Skeletal muscle tissue (tissue), 4 donors: ENCODE data around the gene CBLN1. TPM values are rescaled to one million over a fixed set of nuclear protein-coding genes. Genes with fewer than 3 reads are reported as not detected.
"Not testable (repeated sequence)": the region's sequence is repeated elsewhere in the genome, so short reads cannot be mapped to it uniquely, and the experiment has no call there.

Source experiments
- H3K27ac ChIP-seq: one replicate; pipeline ENCODE4 v1.7.0; 2013; ENCODE audit warnings: mild to moderate bottlenecking, low read depth, low read length, inconsistent platforms
- H3K27me3 ChIP-seq, 3 donors: one replicate each; pipeline ENCODE4 v1.7.0; 2013; ENCODE audit warnings: low read length in 3 of 3; ENCODE audit not compliant: control insufficient read depth in 3 of 3, insufficient read depth in 3 of 3
- H3K36me3 ChIP-seq, 3 donors: one replicate each; pipeline ENCODE4 v1.7.0; 2013; ENCODE audit warnings: low read length in 3 of 3; ENCODE audit not compliant: control insufficient read depth in 3 of 3, insufficient read depth in 3 of 3
- H3K4me1 ChIP-seq, 3 donors: one replicate each; pipeline ENCODE4 v1.7.0; 2013; ENCODE audit warnings: low read length in 3 of 3, mild to moderate bottlenecking in 3 of 3; ENCODE audit not compliant: control insufficient read depth in 3 of 3, insufficient read depth in 3 of 3
- H3K4me3 ChIP-seq, 3 donors: one replicate each; pipeline ENCODE4 v1.7.0; 2013; ENCODE audit warnings: low read length in 3 of 3
- H3K9ac ChIP-seq, 3 donors: one replicate each; pipeline ENCODE4 v1.7.0; 2013; ENCODE audit warnings: low read length in 3 of 3, mild to moderate bottlenecking in 3 of 3, moderate library complexity in 2 of 3, low read depth in 1 of 3
- H3K9me3 ChIP-seq, 3 donors: one replicate each; pipeline ENCODE4 v1.7.0; 2013; ENCODE audit warnings: low read length in 3 of 3; ENCODE audit not compliant: control insufficient read depth in 3 of 3
- total RNA-seq: library from RNA; depleted of rRNA; stranded (reverse); fragments of >200 nt; gene quantifications from one replicate; pipeline ENCODE4 v1.2.3, GENCODE V29; 2014
- donor health status: Osteomylitis.

CBLN1 gene
- total RNA-seq, 1 donor from 2014 or later: not detected

DNA sequence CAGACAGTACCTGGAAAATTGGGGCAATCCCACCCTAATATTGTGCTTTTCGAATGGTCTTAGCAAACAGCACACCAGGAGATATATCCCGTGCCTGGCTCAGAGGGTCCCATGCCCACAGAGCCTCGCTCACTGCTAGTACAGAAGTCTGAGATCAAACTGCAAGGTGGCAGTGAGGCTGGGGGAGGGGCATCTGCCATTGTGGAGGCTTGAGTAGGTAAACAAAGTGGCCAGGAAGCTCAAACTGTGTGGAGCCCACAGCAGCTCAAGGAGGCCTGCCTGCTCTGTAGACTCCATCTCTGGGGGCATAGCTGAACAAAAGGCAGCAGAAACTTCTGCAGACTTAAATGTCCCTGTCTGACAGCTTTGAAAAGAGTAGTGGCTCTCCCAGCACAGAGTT, 53.3 kb downstream of the CBLN1 start:
- H3K9ac ChIP-seq, H3K27me3 ChIP-seq, H3K4me1 ChIP-seq, H3K9me3 ChIP-seq, H3K36me3 ChIP-seq, H3K4me3 ChIP-seq, H3K27ac ChIP-seq: not testable (repeated sequence)

Other genes with a start within 250 kb of the CBLN1 start
- gene C16orf78, start 92.0 kb upstream of the CBLN1 start, total RNA-seq: not detected